Astrocyte (in vitro differentiated cells and primary cell): ENCODE data around the gene MAPKBP1. TPM values are rescaled to one million over a fixed set of nuclear protein-coding genes. Genes with fewer than 3 reads are reported as not detected.

Experiments
- DNase-seq: peaks from one replicate; pipeline ENCODE4 v3.0.0-alpha.2; 2010; ENCODE audit warnings: low read depth
- FAIRE-seq: peaks from 2 replicates; lab custom pipeline; 2011; peaks lifted over from hg19 to GRCh38; lab: Jason Lieb, UNC
- H2AFZ ChIP-seq: 2 replicates; pipeline ENCODE4 v1.6.0; 2012; ENCODE audit warnings: low read depth, low read length, inconsistent platforms
- H3K27ac ChIP-seq: 2 replicates; pipeline ENCODE4 v1.5.1; 2011; ENCODE audit warnings: low read depth, low read length, inconsistent platforms
- H3K27me3 ChIP-seq: 2 replicates; pipeline ENCODE4 v1.6.0; 2011; ENCODE audit warnings: low read length, inconsistent platforms; ENCODE audit not compliant: insufficient read depth
- H3K36me3 ChIP-seq: 2 replicates; pipeline ENCODE4 v1.5.1; 2011; ENCODE audit warnings: low read length, inconsistent platforms; ENCODE audit not compliant: insufficient read depth
- H3K4me1 ChIP-seq: 2 replicates; pipeline ENCODE4 v1.5.1; 2011; ENCODE audit warnings: low read length, inconsistent platforms; ENCODE audit not compliant: insufficient read depth
- H3K4me2 ChIP-seq: 2 replicates; pipeline ENCODE4 v1.6.0; 2012; ENCODE audit warnings: low read length, inconsistent platforms
- H3K4me3 ChIP-seq: 2 replicates; pipeline ENCODE4 v1.5.1; 2011; ENCODE audit warnings: low read depth, mild to moderate bottlenecking, low read length, inconsistent platforms; ENCODE audit not compliant: insufficient read depth
- H3K79me2 ChIP-seq: 2 replicates; pipeline ENCODE4 v1.6.0; 2012; ENCODE audit warnings: mild to moderate bottlenecking, low read length, inconsistent platforms; ENCODE audit not compliant: insufficient read depth
- H3K9ac ChIP-seq: 2 replicates; pipeline ENCODE4 v1.6.0; 2012; ENCODE audit warnings: mild to moderate bottlenecking, low read length, inconsistent platforms
- H3K9me3 ChIP-seq: 2 replicates; pipeline ENCODE4 v1.5.1; 2012; ENCODE audit warnings: low read depth, mild to moderate bottlenecking, low read length, inconsistent platforms; ENCODE audit not compliant: insufficient read depth
- H4K20me1 ChIP-seq: 2 replicates; pipeline ENCODE4 v1.6.0; 2012; ENCODE audit warnings: low read length, inconsistent platforms; ENCODE audit not compliant: insufficient read depth
- H3K27ac Mint-ChIP-seq: one replicate; pipeline ENCODE4 v1.8.0; 2021; ENCODE audit warnings: mild to moderate bottlenecking, mixed read lengths; ENCODE audit not compliant: unreplicated experiment
- H3K27me3 Mint-ChIP-seq: one replicate; pipeline ENCODE4 v1.8.0; 2021; ENCODE audit warnings: low read depth, mixed read lengths; ENCODE audit not compliant: unreplicated experiment
- H3K36me3 Mint-ChIP-seq: one replicate; pipeline ENCODE4 v1.8.0; 2021; ENCODE audit warnings: low read depth, mixed read lengths; ENCODE audit not compliant: unreplicated experiment
- H3K4me1 Mint-ChIP-seq: one replicate; pipeline ENCODE4 v1.8.0; 2021; ENCODE audit warnings: low read depth, mixed read lengths; ENCODE audit not compliant: unreplicated experiment
- H3K4me3 Mint-ChIP-seq: one replicate; pipeline ENCODE4 v1.8.0; 2021; ENCODE audit warnings: mild to moderate bottlenecking, moderate library complexity, mixed read lengths; ENCODE audit not compliant: unreplicated experiment
- H3K9me3 Mint-ChIP-seq: one replicate; pipeline ENCODE4 v1.8.0; 2021; ENCODE audit warnings: mild to moderate bottlenecking, mixed read lengths; ENCODE audit not compliant: unreplicated experiment
- CTCF ChIP-seq: IDR thresholded peaks from 2 replicates; pipeline ENCODE4 v1.5.1; 2011; ENCODE audit warnings: low read depth, mild to moderate bottlenecking, inconsistent platforms, low read length, moderate library complexity; ENCODE audit not compliant: insufficient read depth
- EZH2 ChIP-seq: IDR thresholded peaks from 2 replicates; pipeline ENCODE4 v1.6.1; 2012; ENCODE audit warnings: mild to moderate bottlenecking, low read length, inconsistent platforms; ENCODE audit not compliant: insufficient read depth
- total RNA-seq: library from RNA; stranded (reverse); gene quantifications from 2 replicates; pipeline ENCODE4 v1.2.1, GENCODE V29; 2021

Gene MAPKBP1
- total RNA-seq, 1 donor from 2014 or later = 30.8 TPM

GRCh38 chr15:41823502-41823901, 49.2 kb downstream of the MAPKBP1 start:
- H3K9me3 Mint-ChIP-seq = no peaks in the 10 kb centered on the region
- Histone ChIP-seq H3K9ac (no peak overlapping the region), H4K20me1 (no peaks in the 10 kb centered on the region), H3K4me2 (no peak overlapping the region), H3K9me3 (no peaks in the 10 kb centered on the region), H3K36me3 (peaks cover 17% of the 10 kb centered on the region), H3K27ac (no peak overlapping the region), H2AFZ (no peak overlapping the region), H3K4me3 (no peak overlapping the region), H3K4me1 (peaks cover 8% of the 10 kb centered on the region), H3K27me3 (no peaks in the 10 kb centered on the region), H3K79me2 (no peaks in the 10 kb centered on the region)
- FAIRE-seq (no peak), DNase-seq (no peak)
- TF ChIP-seq EZH2 = no peak
- TF ChIP-seq CTCF = no peak
- H3K4me1 Mint-ChIP-seq = peaks cover 3% of the 10 kb centered on the region
- H3K36me3 Mint-ChIP-seq = peaks cover 19% of the 10 kb centered on the region
- no peak overlapping the region for H3K27ac Mint-ChIP-seq
- H3K27me3 Mint-ChIP-seq = no peaks in the 10 kb centered on the region
- H3K4me3 Mint-ChIP-seq = no peak overlapping the region

- Histone ChIP-seq H3K9me3 (no peaks in the 10 kb centered on the region), H3K27ac (no peak overlapping the region), H3K9ac (no peak overlapping the region), H3K4me1 (peaks cover 14% of the 10 kb centered on the region), H3K79me2 (no peaks in the 10 kb centered on the region), H3K4me3 (no peak overlapping the region), H3K4me2 (no peak overlapping the region), H4K20me1 (no peaks in the 10 kb centered on the region), H3K36me3 (peaks cover 15% of the 10 kb centered on the region), H2AFZ (no peak overlapping the region), H3K27me3 (no peaks in the 10 kb centered on the region)
- no peak for FAIRE-seq
- H3K27ac Mint-ChIP-seq = no peak overlapping the region
- TF ChIP-seq EZH2 = no peak
- TF ChIP-seq CTCF = no peak
- H3K4me3 Mint-ChIP-seq = no peak overlapping the region
- H3K36me3 Mint-ChIP-seq = peaks cover 18% of the 10 kb centered on the region
- H3K4me1 Mint-ChIP-seq = peaks cover 5% of the 10 kb centered on the region
- no peaks in the 10 kb centered on the region for H3K27me3 Mint-ChIP-seq
- DNase-seq = no peak
- H3K9me3 Mint-ChIP-seq = no peaks in the 10 kb centered on the region
Measured at GRCh38 chr15:41824062-41824745, 49.9 kb downstream of the MAPKBP1 start.

GRCh38 chr15:41825145-41825544, 50.9 kb downstream of the MAPKBP1 start:
- no peak for FAIRE-seq
- TF ChIP-seq CTCF = no peak
- no peak for TF ChIP-seq EZH2
- H3K9me3 Mint-ChIP-seq = no peaks in the 10 kb centered on the region
- H3K4me2 ChIP-seq = no peak overlapping the region
- H3K36me3 ChIP-seq = peaks cover 14% of the 10 kb centered on the region
- no peak overlapping the region for H3K27ac Mint-ChIP-seq
- H3K9ac ChIP-seq = no peak overlapping the region
- peaks cover 6% of the 10 kb centered on the region for H3K79me2 ChIP-seq
- H2AFZ ChIP-seq = no peak overlapping the region
- no peaks in the 10 kb centered on the region for H3K9me3 ChIP-seq
- H3K4me1 Mint-ChIP-seq = peaks cover 4% of the 10 kb centered on the region
- no peak overlapping the region for H3K27ac ChIP-seq
- peaks cover 13% of the 10 kb centered on the region for H3K36me3 Mint-ChIP-seq
- no peak overlapping the region for H3K4me3 Mint-ChIP-seq
- peaks cover 14% of the 10 kb centered on the region for H3K4me1 ChIP-seq
- no peak for DNase-seq
- no peaks in the 10 kb centered on the region for H3K27me3 Mint-ChIP-seq
- H3K27me3 ChIP-seq = no peaks in the 10 kb centered on the region
- no peak overlapping the region for H3K4me3 ChIP-seq
- H4K20me1 ChIP-seq = peaks cover 5% of the 10 kb centered on the region
